Mesodermal cell (in vitro differentiated cells): ENCODE results near the gene INF2. TPM values are rescaled to one million over a fixed set of nuclear protein-coding genes. Genes with fewer than 3 reads are reported as not detected.

ENCODE experiments used
- H3K27ac ChIP-seq: 2 replicates; pipeline ENCODE4 v1.7.0; 2013; ENCODE audit warnings: mild to moderate bottlenecking, low read depth, low read length, moderate library complexity; ENCODE audit not compliant: severe bottlenecking
- H3K36me3 ChIP-seq: 2 replicates; pipeline ENCODE4 v1.7.1; 2013; ENCODE audit warnings: mild to moderate bottlenecking, low read length, moderate library complexity; ENCODE audit not compliant: control insufficient read depth, insufficient read depth
- H3K4me1 ChIP-seq: one replicate; pipeline ENCODE4 v1.7.1; 2013; ENCODE audit warnings: mild to moderate bottlenecking, low read length; ENCODE audit not compliant: insufficient read depth, control insufficient read depth, poor library complexity, severe bottlenecking
- H3K4me3 ChIP-seq: 2 replicates; pipeline ENCODE4 v1.7.0; 2013; ENCODE audit warnings: low read length, control low read depth, mild to moderate bottlenecking; ENCODE audit not compliant: insufficient read depth, poor library complexity, severe bottlenecking; ENCODE audit errors: extremely low read depth
- H3K9me3 ChIP-seq: 2 replicates; pipeline ENCODE4 v1.7.1; 2013; ENCODE audit warnings: mild to moderate bottlenecking, low read length, moderate library complexity; ENCODE audit not compliant: control insufficient read depth
- WGBS, 2 experiments: methylation state at CpG; one replicate each; pipeline ENCODE4 v1.1.5; 2013; ENCODE audit warnings: missing lambda C conversion rate in 2 of 2; ENCODE audit not compliant: insufficient coverage in 2 of 2; 5-methylcytosine and 5-hydroxymethylcytosine counted together
- polyA plus RNA-seq, 2 experiments: library from polyadenylated mRNA; stranded (reverse); fragments of 50-300 nt; gene quantifications; one replicate each; pipeline ENCODE4 v1.2.3, GENCODE V29; 2013

INF2 gene
- 58.2 TPM for polyA plus RNA-seq (2013, experiment 1 of 2)
- polyA plus RNA-seq (2013, experiment 2 of 2) = 54.6 TPM

- 1 to 2% methylated on average over 37 to 51 of the region's 76 CpGs for WGBS, 2 experiments
- peak within 1 kb of the TSS; percentile 89 for H3K4me3 ChIP-seq
- peaks cover 23% of the 10 kb centered on the region for H3K36me3 ChIP-seq
- H3K9me3 ChIP-seq = no peaks in the 10 kb centered on the region
- peaks cover 38% of the 10 kb centered on the region for H3K4me1 ChIP-seq
- H3K27ac ChIP-seq = peak within 1 kb of the TSS; percentile 45
Observed at GRCh38 chr14:104689109-104689880, at the start of gene INF2. TSS of gene INF2 (plus strand) at chr14:104689618. CDS start at chr14:104701366, 11,748 bp downstream.

GRCh38 chr14:104639885-104640548 lies 49.4 kb upstream of the INF2 start:
- H3K27ac ChIP-seq = no peak overlapping the region
- WGBS, 2 experiments = 5 to 7% methylated on average over 23 to 24 of the region's 24 CpGs
- H3K36me3 ChIP-seq = no peaks in the 10 kb centered on the region
- H3K4me3 ChIP-seq = no peak overlapping the region
- H3K4me1 ChIP-seq = no peaks in the 10 kb centered on the region
- H3K9me3 ChIP-seq = peaks cover 3% of the 10 kb centered on the region

GRCh38 chr14:104640681-104641080 lies 48.7 kb upstream of the INF2 start:
- H3K4me1 ChIP-seq = no peaks in the 10 kb centered on the region
- peaks cover 8% of the 10 kb centered on the region for H3K9me3 ChIP-seq
- WGBS, 2 experiments = 94 to 100% methylated on average over 3 to 10 of the region's 10 CpGs
- no peak overlapping the region for H3K4me3 ChIP-seq
- no peak overlapping the region for H3K27ac ChIP-seq
- H3K36me3 ChIP-seq = no peaks in the 10 kb centered on the region

DNA sequence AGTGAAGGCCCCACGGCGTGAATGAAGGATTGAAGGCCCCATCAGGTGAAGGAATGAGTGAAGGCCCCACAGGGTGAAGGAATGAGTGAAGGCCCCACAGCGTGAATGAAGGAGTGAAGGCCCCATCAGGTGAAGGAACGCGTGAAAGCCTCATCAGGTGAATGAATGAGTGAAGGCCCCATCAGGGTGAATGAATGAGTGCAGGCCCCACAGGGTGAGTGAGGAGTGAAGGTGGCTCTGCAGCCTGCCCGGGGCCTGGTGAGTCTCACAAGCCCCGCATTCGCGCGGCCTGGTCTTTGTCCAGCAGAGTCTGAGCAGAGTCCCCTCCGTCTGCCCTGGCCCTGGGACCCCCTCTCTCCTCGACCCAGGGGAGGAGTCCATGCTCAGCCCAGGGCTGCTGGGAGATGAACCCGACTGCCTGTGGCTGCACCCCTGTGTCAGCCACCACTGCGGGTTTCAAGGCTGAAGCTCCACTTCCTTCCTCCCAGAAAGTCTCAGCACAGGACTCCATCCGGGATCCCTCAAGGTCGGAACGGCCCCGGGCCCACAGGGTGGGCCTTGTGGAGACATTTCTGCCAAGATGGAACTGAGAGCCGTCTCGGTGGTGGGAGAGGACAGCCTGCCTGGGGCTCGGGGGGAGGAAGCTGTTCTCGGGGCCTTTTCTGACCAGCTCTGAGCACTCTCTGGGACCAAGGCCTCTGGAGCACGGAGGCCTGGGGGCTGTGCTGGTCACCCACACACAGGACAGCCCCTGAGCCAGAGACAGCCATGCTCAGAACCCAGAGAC lies 47.5 kb upstream of the INF2 start:
- peaks cover 13% of the 10 kb centered on the region for H3K9me3 ChIP-seq
- H3K27ac ChIP-seq = no peak overlapping the region
- no peak overlapping the region for H3K4me3 ChIP-seq
- no peaks in the 10 kb centered on the region for H3K36me3 ChIP-seq
- no peaks in the 10 kb centered on the region for H3K4me1 ChIP-seq
- 87 to 92% methylated on average over 18 to 22 of the region's 23 CpGs for WGBS, 2 experiments

DNA sequence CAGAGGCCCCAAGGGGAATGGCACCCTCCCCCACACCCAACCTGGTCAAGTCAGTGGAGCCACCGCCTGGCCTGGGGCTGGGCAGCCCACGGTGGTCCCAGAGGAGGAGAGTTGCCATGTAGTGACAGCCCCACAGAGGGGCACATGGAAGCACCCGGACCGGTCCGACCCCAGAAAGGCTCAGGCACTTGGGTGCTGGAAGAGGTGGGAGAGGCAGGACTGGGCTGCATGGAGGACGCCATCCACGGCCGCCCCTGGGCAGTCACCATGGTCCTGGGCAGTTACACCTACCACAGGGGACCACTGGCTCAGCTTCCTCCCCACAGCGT lies 46.9 kb upstream of the INF2 start:
- Histone ChIP-seq H3K4me3 (no peak overlapping the region), H3K4me1 (no peaks in the 10 kb centered on the region), H3K36me3 (no peaks in the 10 kb centered on the region), H3K9me3 (peaks cover 13% of the 10 kb centered on the region), H3K27ac (no peak overlapping the region)
- WGBS, 2 experiments = 93 to 98% methylated on average over 5 of the region's 9 CpGs

GRCh38 chr14:104643306-104643705 lies 46.1 kb upstream of the INF2 start:
- peaks cover 13% of the 10 kb centered on the region for H3K9me3 ChIP-seq
- H3K4me3 ChIP-seq = no peak overlapping the region
- no peaks in the 10 kb centered on the region for H3K4me1 ChIP-seq
- WGBS, 2 experiments = 73 to 86% methylated on average over 1 to 2 of the region's 8 CpGs
- no peak overlapping the region for H3K27ac ChIP-seq
- no peaks in the 10 kb centered on the region for H3K36me3 ChIP-seq

- Histone ChIP-seq H3K9me3 (peaks cover 13% of the 10 kb centered on the region), H3K36me3 (no peaks in the 10 kb centered on the region), H3K4me1 (no peaks in the 10 kb centered on the region), H3K27ac (no peak overlapping the region), H3K4me3 (no peak overlapping the region)
- 83 to 93% methylated on average over 10 to 12 of the region's 12 CpGs for WGBS, 2 experiments
Observed at GRCh38 chr14:104644091-104644635, 45.3 kb upstream of the INF2 start.

DNA sequence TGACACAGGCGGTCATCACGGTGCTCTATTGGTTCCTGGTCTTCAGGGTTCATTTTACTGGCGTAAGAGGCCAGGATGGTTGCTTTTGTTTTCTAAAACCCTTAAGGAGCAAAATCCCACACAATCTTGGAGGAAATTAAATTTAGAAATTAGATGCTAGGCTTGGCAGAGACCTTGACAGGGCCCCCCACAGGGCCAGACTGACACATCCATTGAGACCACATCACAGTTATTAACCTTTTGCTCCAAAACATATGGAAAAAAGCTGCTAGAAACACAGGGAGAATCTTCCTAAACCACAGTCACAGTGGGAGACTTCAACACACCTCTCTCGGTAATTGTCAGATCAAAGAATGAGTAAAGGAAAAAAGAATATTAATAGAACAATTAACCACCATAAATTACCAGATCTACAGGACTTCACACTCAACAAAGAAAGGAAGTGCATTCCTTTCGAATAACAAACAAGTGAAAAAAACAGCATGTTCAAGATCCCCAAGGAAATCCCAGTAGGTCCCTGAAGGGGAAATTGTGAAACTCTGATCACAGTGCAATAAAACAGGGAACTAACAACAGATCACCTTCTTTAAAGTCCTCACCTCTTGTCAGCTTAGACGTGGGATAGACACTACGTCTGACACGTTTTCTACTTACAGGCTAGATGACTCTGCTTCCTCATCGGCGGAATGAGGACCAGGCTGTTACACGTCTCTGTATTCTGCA lies 44.6 kb upstream of the INF2 start:
- 70 to 77% methylated on average over 8 to 9 of the region's 11 CpGs for WGBS, 2 experiments
- Histone ChIP-seq H3K27ac (no peak overlapping the region), H3K4me1 (no peaks in the 10 kb centered on the region), H3K9me3 (peaks cover 13% of the 10 kb centered on the region), H3K4me3 (no peak overlapping the region), H3K36me3 (no peaks in the 10 kb centered on the region)

GRCh38 chr14:104647467-104648043 lies 41.9 kb upstream of the INF2 start:
- WGBS, 2 experiments = 86 to 88% methylated on average over 5 of the region's 6 CpGs
- Histone ChIP-seq H3K27ac (no peak overlapping the region), H3K4me3 (no peak overlapping the region), H3K4me1 (no peaks in the 10 kb centered on the region), H3K9me3 (peaks cover 16% of the 10 kb centered on the region), H3K36me3 (no peaks in the 10 kb centered on the region)
